ENCODE results near the gene TXNDC17. TPM values are rescaled to one million over a fixed set of nuclear protein-coding genes. Genes with fewer than 3 reads are reported as not detected.

Gene TXNDC17
- total and polyA plus RNA-seq, 2 of the 8 experiments (the other 6 are each of a cell fraction or from before 2014, with no cell fraction given), result 182 to 410 TPM

DNA sequence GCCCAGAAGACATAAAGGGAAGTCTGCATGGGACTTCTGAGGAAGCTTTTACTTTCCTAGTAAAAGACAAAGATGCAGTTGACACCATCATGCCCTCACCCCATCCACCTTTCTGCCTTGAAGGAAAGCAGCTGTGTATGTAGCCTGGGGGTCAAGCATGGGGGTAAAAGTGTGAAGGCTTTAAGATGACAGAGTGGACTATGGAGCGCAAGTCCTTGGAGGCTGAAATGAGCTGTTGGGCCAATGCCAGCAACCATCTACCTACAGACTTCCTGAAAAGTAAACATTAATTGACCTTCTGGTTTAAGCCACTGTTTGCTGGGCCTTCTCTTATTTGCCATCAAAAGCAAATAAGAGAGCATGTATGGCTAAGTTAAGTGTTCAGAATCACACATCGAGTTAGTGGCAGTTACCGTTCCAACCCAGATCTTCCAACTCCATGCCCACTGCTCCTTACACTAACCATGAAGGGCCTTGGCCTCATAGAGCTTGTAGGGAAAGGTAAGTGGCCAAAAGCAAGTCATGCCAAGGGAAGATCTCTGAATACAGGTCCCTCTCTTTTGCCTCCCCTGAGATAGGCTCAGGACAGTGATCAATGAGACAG is 42.3 kb downstream of the TXNDC17 start (continued):
- TF ChIP-seq, protein P1, sequence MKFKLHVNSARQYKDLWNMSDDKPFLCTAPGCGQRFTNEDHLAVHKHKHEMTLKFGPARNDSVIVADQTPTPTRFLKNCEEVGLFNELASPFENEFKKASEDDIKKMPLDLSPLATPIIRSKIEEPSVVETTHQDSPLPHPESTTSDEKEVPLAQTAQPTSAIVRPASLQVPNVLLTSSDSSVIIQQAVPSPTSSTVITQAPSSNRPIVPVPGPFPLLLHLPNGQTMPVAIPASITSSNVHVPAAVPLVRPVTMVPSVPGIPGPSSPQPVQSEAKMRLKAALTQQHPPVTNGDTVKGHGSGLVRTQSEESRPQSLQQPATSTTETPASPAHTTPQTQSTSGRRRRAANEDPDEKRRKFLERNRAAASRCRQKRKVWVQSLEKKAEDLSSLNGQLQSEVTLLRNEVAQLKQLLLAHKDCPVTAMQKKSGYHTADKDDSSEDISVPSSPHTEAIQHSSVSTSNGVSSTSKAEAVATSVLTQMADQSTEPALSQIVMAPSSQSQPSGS (IDR thresholded peaks at IDR 0.05; ENCODE audit: low read length), result no peak
- no peak for TF ChIP-seq TAF1 (IDR thresholded peaks at IDR 0.05; ENCODE audit: low read depth, low read length)
- no peak for TF ChIP-seq SP2 (IDR thresholded peaks at IDR 0.05; ENCODE audit: low read length)
- TF ChIP-seq KDM5A (IDR thresholded peaks at IDR 0.05; ENCODE audit: low read length), result no peak
- TF ChIP-seq EZH2 (IDR thresholded peaks at IDR 0.05; ENCODE audit: low read depth, low read length, severe bottlenecking), result no peak
- TF ChIP-seq YY1 (IDR thresholded peaks at IDR 0.05; ENCODE audit: low read depth, low read length), result no peak
- TF ChIP-seq TEAD4 (IDR thresholded peaks at IDR 0.05; ENCODE audit: low read depth, low read length), result no peak
- TF ChIP-seq TCF12 (IDR thresholded peaks at IDR 0.05; ENCODE audit: low read depth, low read length), result no peak
